PC-3 (cell line): ENCODE results near the gene SYT7. TPM values are rescaled to one million over a fixed set of nuclear protein-coding genes. Genes with fewer than 3 reads are reported as not detected.

Experiments used
- ATAC-seq: fragments of 200-7000 bp; cut with Tn5 transposase; 2 replicates; pipeline ENCODE4 v1.9.1; 2020; ENCODE audit warnings: mild to moderate bottlenecking, moderate library complexity
- BruUV-seq: library from RNA; stranded (reverse); fragments of 400-500 nt; replicated peaks from 2 replicates; lab custom pipeline; 2021; lab: Mats Ljungman, UMichigan
- CTCF ChIA-PET: fragments of 300-600 bp; sonication (Branson Sonifier 250); formaldehyde crosslinking; loops from one replicate; lab custom pipeline; 2022; ENCODE audit warnings: antibody characterized with exemption; lab: Charles Lee
- POLR2A ChIA-PET: fragments of 300-600 bp; sonication (Branson Sonifier 250); formaldehyde crosslinking; loops from one replicate; lab custom pipeline; 2022; ENCODE audit warnings: antibody characterized with exemption; ENCODE audit not compliant: unreplicated experiment; lab: Charles Lee
- DNase-seq: peaks from one replicate; pipeline ENCODE4 v3.0.0-alpha.2; 2015
- H2AFZ ChIP-seq: fragments of 300-600 bp; sonication (generic); 2 replicates; pipeline ENCODE4 v1.6.0; 2016; ENCODE audit warnings: antibody characterized with exemption, low read length
- H3F3A ChIP-seq: fragments of 300-600 bp; sonication (generic); one replicate; pipeline ENCODE4 v1.6.0; 2017; ENCODE audit warnings: antibody characterized with exemption, low read length, control low read depth, mild to moderate bottlenecking; ENCODE audit not compliant: unreplicated experiment
- H3K27ac ChIP-seq: fragments of 300-600 bp; sonication (generic); 2 replicates; pipeline ENCODE4 v1.5.1; 2016; ENCODE audit warnings: mild to moderate bottlenecking, low read length
- H3K27me3 ChIP-seq: fragments of 300-600 bp; sonication (generic); 2 replicates; pipeline ENCODE4 v1.6.1; 2016; ENCODE audit warnings: low read length, mixed read lengths
- H3K36me3 ChIP-seq: fragments of 300-600 bp; sonication (generic); 2 replicates; pipeline ENCODE4 v1.6.1; 2016; ENCODE audit warnings: low read depth, mixed run types, low read length, mixed read lengths
- H3K4me1 ChIP-seq: fragments of 300-600 bp; sonication (generic); 2 replicates; pipeline ENCODE4 v1.5.1; 2016; ENCODE audit warnings: low read length; ENCODE audit not compliant: insufficient read depth
- H3K4me2 ChIP-seq: fragments of 300-600 bp; sonication (generic); 2 replicates; pipeline ENCODE4 v1.6.0; 2016; ENCODE audit warnings: low read length
- H3K4me3 ChIP-seq: fragments of 300-600 bp; sonication (generic); 2 replicates; pipeline ENCODE4 v1.5.1; 2016; ENCODE audit warnings: mild to moderate bottlenecking, low read length, mixed read lengths
- H3K79me2 ChIP-seq: fragments of 300-600 bp; sonication (generic); 2 replicates; pipeline ENCODE4 v1.6.1; 2017; ENCODE audit warnings: low read length, mixed read lengths
- H3K9ac ChIP-seq: fragments of 300-600 bp; sonication (generic); 2 replicates; pipeline ENCODE4 v1.6.0; 2016; ENCODE audit warnings: mild to moderate bottlenecking, low read length
- H3K9me2 ChIP-seq: fragments of 300-600 bp; sonication (generic); replicated peaks from 2 replicates; pipeline ENCODE4 v1.6.1; 2016; ENCODE audit warnings: mixed run types, low read length, mixed read lengths
- H3K9me3 ChIP-seq: fragments of 300-600 bp; sonication (generic); 2 replicates; pipeline ENCODE4 v1.6.1; 2016; ENCODE audit warnings: low read length, mixed read lengths
- H4K20me1 ChIP-seq: fragments of 300-600 bp; sonication (generic); 2 replicates; pipeline ENCODE4 v1.6.1; 2016; ENCODE audit warnings: low read length, mixed read lengths
- CTCF ChIP-seq: fragments of 300-600 bp; sonication (generic); conservative IDR thresholded peaks from 2 replicates; pipeline ENCODE4 v1.5.1; 2017; ENCODE audit warnings: antibody characterized with exemption, low read depth, mild to moderate bottlenecking, low read length
- EZH2 ChIP-seq: fragments of 300-600 bp; sonication (generic); IDR thresholded peaks from one replicate; pipeline ENCODE4 v1.6.1; 2017; ENCODE audit warnings: antibody characterized with exemption, mild to moderate bottlenecking, low read length; ENCODE audit not compliant: unreplicated experiment
- EZH2phosphoT487 ChIP-seq: fragments of 300-600 bp; sonication (generic); IDR thresholded peaks from 2 replicates; pipeline ENCODE4 v1.6.1; 2018; ENCODE audit warnings: mild to moderate bottlenecking, antibody characterized with exemption, low read length, borderline replicate concordance
- intact Hi-C: fragments of 100-400 bp; cut with micrococcal nuclease; formaldehyde crosslinking; loops from 2 replicates; pipeline ENCODE4 v1.9.0; 2023
- total RNA-seq: library from RNA; depleted of rRNA; stranded (reverse); fragments of >200 nt; gene quantifications from 2 replicates; pipeline ENCODE4 v1.2.3, GENCODE V29; 2014

The SYT7 gene
- total RNA-seq, 1 experiment from 2014 or later = 23.2 TPM

GRCh38 chr11:61514050-61514917 lies 66.6 kb downstream of the SYT7 start:
- no peak for TF ChIP-seq CTCF
- no peak for TF ChIP-seq EZH2
- TF ChIP-seq EZH2phosphoT487 = no peak
- Histone ChIP-seq H3K4me2 (no peak overlapping the region), H3K9me3 (no peaks in the 10 kb centered on the region), H3K36me3 (no peaks in the 10 kb centered on the region), H3K79me2 (no peaks in the 10 kb centered on the region), H3K4me3 (no peak overlapping the region), H3K9ac (no peak overlapping the region), H3K27ac (no peak overlapping the region), H3F3A (no peaks in the 10 kb centered on the region), H3K27me3 (0 out of 2 replicates have a peak, but pooled peaks cover 2% of the 10 kb centered on the region), H3K9me2 (no peaks in the 10 kb centered on the region), H4K20me1 (no peaks in the 10 kb centered on the region), H2AFZ (no peak overlapping the region), H3K4me1 (peaks cover 11% of the 10 kb centered on the region)
- no peak for DNase-seq
- ChIA-PET CTCF (interaction anchor here (0.5 to 0.6 kb wide), 2 partner anchors 17 to 66 kb away, joined by 3 read pairs; no protein-coding TSS in a partner anchor), POLR2A (no interaction called here)
- no TSS peak for BruUV-seq
- ATAC-seq = no peak
- intact Hi-C loops = no loop called here

- no peaks in the 10 kb centered on the region for H3F3A ChIP-seq
- no peak overlapping the region for H2AFZ ChIP-seq
- no peak overlapping the region for H3K27ac ChIP-seq
- H3K27me3 ChIP-seq = peaks cover 7% of the 10 kb centered on the region
- H3K9me2 ChIP-seq = no peaks in the 10 kb centered on the region
- H3K9ac ChIP-seq = no peak overlapping the region
- no peak for TF ChIP-seq EZH2
- no peak for TF ChIP-seq CTCF
- no peak for TF ChIP-seq EZH2phosphoT487
- H3K4me3 ChIP-seq = no peak overlapping the region
- H3K79me2 ChIP-seq = no peaks in the 10 kb centered on the region
- intact Hi-C loops = no loop called here
- no peaks in the 10 kb centered on the region for H3K36me3 ChIP-seq
- peaks cover 15% of the 10 kb centered on the region for H3K4me1 ChIP-seq
- BruUV-seq = no TSS peak
- H4K20me1 ChIP-seq = no peaks in the 10 kb centered on the region
- ATAC-seq = peak; percentile 10
- peak; percentile 60 for DNase-seq
- ChIA-PET POLR2A (no interaction called here), CTCF (interaction anchor here (0.5 kb wide), 1 partner anchor 67 kb away, joined by 3 read pairs; no protein-coding TSS in a partner anchor)
- no peaks in the 10 kb centered on the region for H3K9me3 ChIP-seq
- H3K4me2 ChIP-seq = peak overlapping the region; percentile 18; the same call in 1 of the 2 replicates
Measured at GRCh38 chr11:61513143-61513765, 67.6 kb downstream of the SYT7 start.
